ENCODE results near the gene CTBP2. TPM values are rescaled to one million over a fixed set of nuclear protein-coding genes. Genes with fewer than 3 reads are reported as not detected.
"Not testable (repeated sequence)": the region's sequence is repeated elsewhere in the genome, so short reads cannot be mapped to it uniquely, and the experiment has no call there.

Gene CTBP2
- total RNA-seq, 1 donor from 2014 or later = 0.23 TPM

GRCh38 chr10:125064681-125065492, 95.5 kb downstream of the CTBP2 start:
- intact Hi-C loops (cut with micrococcal nuclease) = no loop called here

GRCh38 chr10:125063256-125063925, 97.0 kb downstream of the CTBP2 start:
- intact Hi-C loops (cut with micrococcal nuclease) = no loop called here

DNA sequence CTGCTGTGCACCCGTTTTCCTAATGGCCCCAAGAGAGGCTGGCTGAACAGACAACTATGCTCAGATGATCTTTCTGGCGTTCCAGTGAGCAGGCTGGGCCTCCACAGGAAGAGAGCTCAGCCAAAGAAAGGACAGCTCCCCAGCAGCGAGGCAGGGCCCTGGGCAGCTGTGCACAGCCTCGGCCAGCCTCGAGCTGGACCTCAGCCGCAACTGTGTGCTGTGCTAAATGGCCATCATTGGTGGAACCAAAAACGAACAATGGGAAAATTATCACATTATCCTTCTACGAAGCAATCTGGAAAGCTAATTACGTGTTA, 97.5 kb downstream of the CTBP2 start:
- intact Hi-C loops (cut with micrococcal nuclease) = no loop called here

- intact Hi-C loops (cut with micrococcal nuclease) = no loop called here
Measured at GRCh38 chr10:125062227-125062913, 98.0 kb downstream of the CTBP2 start.

- intact Hi-C loops (cut with micrococcal nuclease) = no loop called here
Measured at GRCh38 chr10:125061557-125062226, 98.7 kb downstream of the CTBP2 start.

DNA sequence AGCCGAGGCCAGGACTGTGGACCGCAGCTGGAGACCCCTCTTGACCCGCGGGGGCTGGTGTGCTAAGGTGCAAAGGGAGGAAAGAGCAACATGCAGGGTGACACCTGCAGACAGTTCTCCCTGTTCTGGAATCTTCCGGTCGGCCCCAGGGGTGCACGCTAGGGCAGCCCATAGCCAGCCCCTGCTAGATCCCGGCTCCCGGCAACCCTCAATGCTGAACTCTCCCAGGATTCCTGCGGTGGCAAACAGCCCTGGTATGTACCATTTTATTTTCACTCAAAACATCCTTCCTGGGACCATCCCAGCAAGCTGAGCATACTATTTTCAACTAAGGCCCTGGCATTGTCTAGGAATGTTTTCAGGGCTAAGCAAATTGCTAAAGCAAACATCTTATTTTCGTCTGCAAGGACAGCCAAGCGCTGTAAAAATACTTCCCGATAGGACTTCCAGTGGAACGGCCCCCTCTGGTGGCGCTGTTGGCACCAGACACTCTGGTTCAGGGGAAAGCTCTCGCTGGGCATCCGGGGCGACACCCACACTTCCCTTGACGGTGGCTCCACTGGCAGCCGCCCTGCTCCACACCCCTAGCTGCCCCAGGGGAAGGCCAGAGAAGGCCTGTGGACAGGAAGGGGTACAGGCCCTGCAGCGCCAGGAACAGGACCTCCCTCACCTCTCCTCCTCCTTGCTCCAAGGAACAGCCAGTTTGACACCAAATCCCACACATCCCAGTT, 99.4 kb downstream of the CTBP2 start:
- intact Hi-C loops (cut with micrococcal nuclease) = no loop called here

GRCh38 chr10:125060482-125060825, 99.9 kb downstream of the CTBP2 start:
- intact Hi-C loops (cut with micrococcal nuclease) = no loop called here

- intact Hi-C loops (cut with micrococcal nuclease) = no loop called here
Measured at GRCh38 chr10:125060026-125060425, 100.3 kb downstream of the CTBP2 start.

GRCh38 chr10:125059348-125059747, 101.0 kb downstream of the CTBP2 start:
- intact Hi-C loops (cut with micrococcal nuclease) = not testable (repeated sequence)

DNA sequence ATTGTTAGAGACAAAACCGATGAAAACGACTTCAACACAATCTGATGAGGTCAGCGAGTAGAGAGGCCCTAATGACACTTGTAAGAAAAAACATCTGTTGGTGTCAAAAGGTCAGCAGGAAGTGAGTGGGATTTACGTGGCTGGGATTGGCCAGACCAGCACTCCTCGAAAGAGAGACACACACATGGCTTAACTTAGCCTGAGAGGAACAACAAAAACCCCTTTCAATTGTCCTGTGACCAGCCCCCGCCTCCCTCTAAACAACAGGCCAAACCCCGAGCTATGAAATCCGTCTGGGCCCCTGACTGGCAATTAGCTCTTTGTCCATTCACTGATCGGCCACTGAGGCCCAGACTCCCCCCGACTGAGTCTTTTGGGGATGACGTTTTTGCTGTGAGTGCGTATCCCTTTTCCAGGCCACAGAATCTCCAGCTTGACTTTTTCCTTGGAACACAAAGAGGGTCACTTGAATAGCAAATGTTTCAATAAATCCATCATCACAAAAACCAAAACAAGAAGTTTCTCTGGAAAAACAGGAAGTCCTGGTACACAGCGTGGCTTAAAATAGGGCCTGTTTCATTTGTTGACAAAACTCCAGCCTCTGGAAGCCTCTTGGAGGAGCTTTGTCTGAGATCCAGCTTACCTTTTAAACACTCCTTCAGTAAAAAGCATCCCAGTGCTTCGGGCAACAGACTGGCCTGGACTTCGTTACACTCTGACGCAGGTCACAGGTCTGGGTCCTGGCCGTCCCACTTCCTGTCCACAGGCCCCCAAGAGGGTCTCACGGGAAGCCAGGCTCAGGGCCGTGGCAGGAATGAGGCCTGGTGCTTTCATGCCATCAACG, 103.0 kb downstream of the CTBP2 start:
- intact Hi-C loops (cut with micrococcal nuclease) = no loop called here

GRCh38 chr10:125056161-125057132, 103.9 kb downstream of the CTBP2 start:
- intact Hi-C loops (cut with micrococcal nuclease) = no loop called here

DNA sequence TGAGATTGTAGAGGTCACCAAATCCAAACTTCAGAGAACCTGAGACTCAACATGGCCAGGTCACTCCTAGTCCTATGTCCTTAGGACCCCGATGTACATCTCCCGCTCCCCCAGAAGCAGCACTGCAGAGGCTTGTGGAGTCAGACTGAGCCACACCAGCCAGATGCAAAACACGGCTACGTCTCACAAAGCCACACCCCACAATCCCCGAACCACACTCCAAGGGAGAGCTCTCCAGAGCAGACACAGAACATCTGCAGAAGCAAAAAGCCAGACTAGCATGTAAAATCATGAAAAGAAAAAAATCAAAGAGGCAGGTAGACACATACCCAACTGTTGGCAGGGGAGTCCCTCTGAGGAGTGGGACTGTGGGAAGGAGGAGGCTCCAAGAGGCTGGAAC, 104.9 kb downstream of the CTBP2 start:
- intact Hi-C loops (cut with micrococcal nuclease) = no loop called here

GRCh38 chr10:125054669-125055268, 105.6 kb downstream of the CTBP2 start:
- intact Hi-C loops (cut with micrococcal nuclease) = no loop called here

DNA sequence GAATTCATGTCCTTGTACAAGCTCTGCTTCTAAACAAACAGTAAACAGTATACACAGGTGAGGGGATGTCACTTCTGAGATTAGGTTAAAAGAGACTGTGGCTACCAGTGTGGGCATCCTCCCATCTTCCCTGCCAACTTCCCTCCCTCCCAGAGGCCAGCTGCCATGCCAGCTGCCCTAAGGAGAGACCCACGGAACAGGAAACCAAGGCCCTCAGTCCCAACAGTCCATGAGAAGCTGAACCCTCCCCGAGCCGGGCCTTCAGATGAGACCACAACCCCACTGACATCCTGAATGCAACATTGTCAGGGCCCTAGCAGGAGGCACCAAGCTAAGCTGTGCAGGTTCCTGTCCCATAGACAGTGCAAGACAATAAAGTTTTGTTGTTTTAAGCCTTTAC, 106.1 kb downstream of the CTBP2 start:
- intact Hi-C loops (cut with micrococcal nuclease) = no loop called here

DNA sequence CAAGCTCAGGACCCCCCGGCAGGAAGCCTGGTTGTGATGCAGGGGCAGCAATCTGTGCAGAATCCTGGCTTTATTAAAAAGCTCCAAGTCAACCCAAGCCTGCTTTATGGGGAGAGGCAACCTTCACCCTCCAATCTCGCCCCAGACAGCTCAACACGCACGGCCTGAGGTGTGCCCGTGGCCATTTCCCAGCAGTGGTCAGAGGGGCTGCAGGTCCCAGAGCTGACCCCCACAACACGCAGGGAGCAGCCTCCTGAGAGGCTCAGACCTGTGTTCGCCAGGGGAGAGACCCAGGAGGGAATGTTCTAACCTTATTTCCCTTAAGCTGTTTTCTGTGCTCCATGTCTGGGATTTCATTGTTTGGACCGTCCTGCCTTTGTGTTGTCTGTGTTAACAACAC, 108.2 kb downstream of the CTBP2 start:
- intact Hi-C loops (cut with micrococcal nuclease) = no loop called here

- intact Hi-C loops (cut with micrococcal nuclease) = no loop called here
Measured at GRCh38 chr10:125050383-125050782, 110.0 kb downstream of the CTBP2 start.

DNA sequence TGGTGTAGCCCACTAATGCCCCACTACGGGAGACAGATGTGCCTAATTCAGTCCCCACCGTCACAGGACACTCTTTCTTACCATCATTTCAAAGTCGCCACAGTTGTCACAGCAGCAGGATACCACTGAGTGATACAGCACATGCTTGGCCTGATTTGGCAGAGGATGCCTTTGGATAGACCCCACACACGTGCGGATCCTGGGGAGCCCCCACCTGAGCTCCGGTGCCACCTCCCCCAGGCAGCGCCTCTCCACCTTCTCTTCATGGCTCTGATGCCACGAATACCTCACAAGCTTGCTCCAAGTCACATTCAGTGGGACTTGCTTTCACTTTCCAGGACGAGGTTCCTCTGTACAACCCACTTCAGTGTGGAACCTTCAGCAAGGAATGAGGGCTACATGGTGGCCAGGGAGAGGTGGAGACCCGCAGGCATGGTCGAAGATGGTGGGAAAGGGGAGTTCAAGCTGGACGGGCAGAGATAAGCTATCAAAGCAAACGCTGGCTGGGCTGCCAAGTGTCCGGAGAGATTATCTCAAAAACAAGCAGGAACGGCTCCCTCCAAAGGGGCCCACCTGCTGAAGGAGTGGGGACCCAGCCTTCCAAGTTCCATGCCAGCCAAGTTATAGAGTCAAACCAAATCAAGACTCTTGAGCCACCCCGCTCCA, 111.0 kb downstream of the CTBP2 start:
- intact Hi-C loops (cut with micrococcal nuclease) = no loop called here
